Activated T-helper 17 cell treated with anti-CD3 and anti-CD28 coated beads, Interleukin-2, amount 50 U/mL, for 72 hours (primary cell): ENCODE results near the gene NHSL2. TPM values are rescaled to one million over a fixed set of nuclear protein-coding genes. Genes with fewer than 3 reads are reported as not detected.

Experiments used
- ATAC-seq: fragments of 150-1000 bp; cut with Tn5 transposase; replicated peaks from 2 replicates; pipeline ENCODE4 v1.10.0; 2021; ENCODE audit warnings: mild to moderate bottlenecking, moderate library complexity
- H3K27ac Mint-ChIP-seq: one replicate; pipeline ENCODE4 v1.8.0; 2022; ENCODE audit warnings: mixed read lengths
- H3K27me3 Mint-ChIP-seq: one replicate; pipeline ENCODE4 v1.8.0; 2022; ENCODE audit warnings: mixed read lengths
- H3K36me3 Mint-ChIP-seq: one replicate; pipeline ENCODE4 v1.8.0; 2022; ENCODE audit warnings: low read depth, mild to moderate bottlenecking, mixed read lengths
- H3K4me1 Mint-ChIP-seq: one replicate; pipeline ENCODE4 v1.8.0; 2022; ENCODE audit warnings: mixed read lengths
- H3K4me3 Mint-ChIP-seq: one replicate; pipeline ENCODE4 v1.8.0; 2022; ENCODE audit warnings: mild to moderate bottlenecking, mixed read lengths
- H3K9me3 Mint-ChIP-seq: one replicate; pipeline ENCODE4 v1.8.0; 2022; ENCODE audit warnings: mixed read lengths
- total RNA-seq, 2 donors: library from RNA; stranded (reverse); gene quantifications; one replicate each; pipeline ENCODE4 v1.2.3, GENCODE V29; 2022

Gene NHSL2
- total RNA-seq, 2 donors from 2014 or later, result 0.15 to 0.71 TPM

DNA sequence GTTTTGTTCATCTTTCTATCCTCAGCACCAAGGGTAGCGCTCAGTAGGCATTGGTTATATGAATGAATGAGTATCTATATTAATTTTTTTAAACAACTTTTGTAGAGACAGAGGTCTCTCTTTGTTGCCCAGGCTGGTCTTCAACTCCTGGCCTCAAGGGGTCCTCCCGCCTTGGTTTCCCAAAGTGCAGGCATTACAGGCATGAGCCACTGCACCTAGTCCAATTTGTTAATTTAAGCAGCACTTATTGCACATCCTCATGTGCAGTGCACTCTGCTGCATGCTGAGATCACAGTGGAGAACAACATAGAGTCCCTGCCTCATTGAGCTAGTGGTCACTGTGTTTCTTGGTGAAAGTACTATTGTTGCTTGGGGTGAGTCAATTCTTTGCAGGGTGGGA lies 94.4 kb downstream of the NHSL2 start:
- Mint-ChIP-seq H3K36me3 (no peaks in the 10 kb centered on the region), H3K27ac (no peak overlapping the region), H3K27me3 (no peaks in the 10 kb centered on the region), H3K4me3 (no peak overlapping the region), H3K4me1 (no peaks in the 10 kb centered on the region), H3K9me3 (no peaks in the 10 kb centered on the region)
- no peak for ATAC-seq

DNA sequence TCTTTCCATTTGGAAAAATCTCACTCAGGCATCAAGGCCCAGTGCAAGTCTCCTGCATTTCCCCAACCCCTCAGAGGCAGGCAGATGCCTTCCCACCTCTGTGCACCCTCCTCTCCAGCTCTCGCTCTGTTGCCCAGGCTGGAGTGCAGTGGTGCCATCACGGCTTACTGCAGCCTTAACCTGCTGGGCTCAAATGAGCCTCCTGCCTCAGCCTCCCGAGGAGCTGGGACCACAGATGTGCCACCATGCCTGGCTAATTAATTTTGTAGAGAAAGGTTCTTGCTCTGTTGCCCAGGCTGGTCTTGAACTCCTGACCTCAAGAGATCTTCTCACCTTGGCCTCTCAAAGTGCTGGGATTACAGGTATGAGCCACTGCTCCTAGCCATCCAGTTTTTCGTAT lies 95.8 kb downstream of the NHSL2 start:
- Mint-ChIP-seq H3K36me3 (no peaks in the 10 kb centered on the region), H3K4me1 (no peaks in the 10 kb centered on the region), H3K27ac (no peak overlapping the region), H3K4me3 (no peak overlapping the region), H3K27me3 (no peaks in the 10 kb centered on the region), H3K9me3 (no peaks in the 10 kb centered on the region)
- ATAC-seq, result no peak

DNA sequence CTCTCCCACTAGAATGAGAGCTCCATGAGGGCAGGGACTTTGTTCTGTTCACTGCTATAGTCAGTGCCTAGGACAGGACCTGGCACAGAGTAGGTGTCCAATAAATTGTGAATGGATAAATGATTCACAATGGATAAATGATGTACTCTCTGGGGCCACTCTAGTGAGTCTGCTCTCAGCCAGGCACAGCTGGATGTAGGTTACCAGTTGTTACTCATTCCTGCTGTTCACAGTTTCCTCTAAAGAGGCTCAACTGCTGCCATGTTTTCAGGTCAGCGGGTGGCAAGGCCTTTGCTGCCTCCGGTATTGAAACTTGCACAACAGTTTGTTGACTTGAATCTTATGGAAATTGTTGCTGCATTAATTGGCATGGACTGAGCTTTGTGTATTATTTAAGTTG lies 99.1 kb downstream of the NHSL2 start:
- H3K27me3 Mint-ChIP-seq, result no peaks in the 10 kb centered on the region
- ATAC-seq, result peak; percentile 52
- no peak overlapping the region for H3K4me3 Mint-ChIP-seq
- no peak overlapping the region for H3K27ac Mint-ChIP-seq
- no peaks in the 10 kb centered on the region for H3K4me1 Mint-ChIP-seq
- no peaks in the 10 kb centered on the region for H3K9me3 Mint-ChIP-seq
- H3K36me3 Mint-ChIP-seq, result no peaks in the 10 kb centered on the region

DNA sequence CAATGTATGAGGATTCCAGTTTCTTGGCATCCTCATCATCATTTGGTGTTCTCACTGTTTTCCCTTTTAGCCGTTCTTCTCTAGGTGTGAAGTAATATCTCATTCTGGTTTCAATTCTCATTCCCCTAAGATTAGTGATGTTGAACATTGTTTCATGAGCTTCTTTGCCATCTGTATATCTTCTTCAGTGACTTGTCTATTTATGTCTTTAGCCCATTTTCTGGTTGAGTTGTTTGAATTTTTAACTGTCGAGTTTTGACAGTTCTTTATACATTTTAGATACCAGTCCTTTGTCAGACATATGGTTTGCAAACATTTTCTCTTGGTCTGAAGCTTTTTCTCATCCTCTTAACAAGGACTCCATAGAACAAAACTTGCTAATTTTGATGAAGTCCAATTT lies 101.1 kb downstream of the NHSL2 start:
- no peaks in the 10 kb centered on the region for H3K9me3 Mint-ChIP-seq
- no peak overlapping the region for H3K27ac Mint-ChIP-seq
- H3K36me3 Mint-ChIP-seq, result no peaks in the 10 kb centered on the region
- no peak for ATAC-seq
- no peak overlapping the region for H3K4me3 Mint-ChIP-seq
- H3K27me3 Mint-ChIP-seq, result no peaks in the 10 kb centered on the region
- no peaks in the 10 kb centered on the region for H3K4me1 Mint-ChIP-seq

DNA sequence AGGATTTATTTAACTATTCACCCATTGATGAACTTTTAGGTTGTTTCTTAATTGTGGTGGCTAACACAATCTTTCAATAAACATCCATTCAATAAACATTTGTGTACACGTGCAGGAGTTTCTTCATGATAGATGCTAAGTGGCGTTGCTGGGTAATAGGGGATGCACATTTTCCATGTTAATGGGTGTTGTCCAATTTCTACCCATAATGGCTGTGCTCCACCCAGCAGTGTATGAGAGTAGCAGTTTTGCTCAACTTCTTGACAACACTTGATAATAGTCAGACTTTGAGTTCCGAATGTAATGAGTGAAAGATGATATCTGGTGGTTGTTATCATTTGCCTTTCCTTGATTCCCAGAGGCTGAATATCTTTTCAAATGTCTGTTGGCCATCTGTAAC lies 104.7 kb downstream of the NHSL2 start:
- no peak for ATAC-seq
- no peaks in the 10 kb centered on the region for H3K27me3 Mint-ChIP-seq

DNA sequence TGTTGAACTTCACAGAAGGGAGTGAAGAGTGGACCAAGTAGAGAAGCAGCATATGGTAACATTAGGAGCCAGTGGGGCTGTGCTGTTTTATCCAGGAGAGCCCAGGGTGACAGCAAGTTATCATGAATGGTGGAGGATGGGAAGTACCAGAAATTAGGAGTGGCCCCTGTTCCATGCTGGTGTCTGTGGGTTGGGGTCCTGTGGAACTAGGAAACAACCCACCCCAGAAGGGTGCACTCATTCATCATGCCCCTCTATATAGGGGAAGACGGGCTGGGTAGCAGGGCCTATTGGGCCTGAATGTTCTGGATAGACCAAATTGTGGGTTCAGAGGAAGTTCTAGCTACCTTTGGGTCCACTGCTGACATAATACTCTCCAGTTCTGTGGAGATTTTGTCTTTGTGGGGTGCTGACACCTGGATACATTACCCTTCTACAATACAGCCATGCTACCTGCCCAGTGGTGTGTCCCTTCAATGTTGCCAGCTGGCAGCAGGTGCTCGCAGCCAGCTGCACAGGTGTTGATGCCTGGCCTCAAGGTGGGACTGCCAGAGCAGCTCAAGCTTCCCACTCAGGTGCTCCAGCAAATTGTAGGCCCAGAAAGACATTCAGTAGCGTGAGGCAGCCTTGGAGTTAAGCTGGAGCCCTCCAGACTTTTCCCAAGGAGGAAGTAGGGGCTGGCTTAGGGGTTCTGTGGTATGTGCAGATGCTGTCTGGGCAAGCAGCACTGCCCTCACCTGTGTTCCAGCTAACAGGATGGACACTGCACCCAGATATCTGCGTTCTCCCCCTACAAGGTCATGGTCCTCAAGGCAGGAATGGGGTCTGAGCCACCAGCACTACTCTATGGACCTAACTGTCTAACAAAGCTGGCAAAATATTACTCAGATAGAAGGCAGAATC lies 106.5 kb downstream of the NHSL2 start:
- no peak for ATAC-seq
- Mint-ChIP-seq H3K27me3 (no peaks in the 10 kb centered on the region), H3K9me3 (no peaks in the 10 kb centered on the region), H3K4me3 (no peak overlapping the region), H3K27ac (no peak overlapping the region), H3K4me1 (peaks cover 14% of the 10 kb centered on the region), H3K36me3 (no peaks in the 10 kb centered on the region)

More for the DNA sequence above, 104.7 kb downstream of the NHSL2 start:
- H3K36me3 Mint-ChIP-seq, result no peaks in the 10 kb centered on the region
- no peak overlapping the region for H3K27ac Mint-ChIP-seq
- no peaks in the 10 kb centered on the region for H3K9me3 Mint-ChIP-seq
- peaks cover 3% of the 10 kb centered on the region for H3K4me1 Mint-ChIP-seq
- no peak overlapping the region for H3K4me3 Mint-ChIP-seq

DNA sequence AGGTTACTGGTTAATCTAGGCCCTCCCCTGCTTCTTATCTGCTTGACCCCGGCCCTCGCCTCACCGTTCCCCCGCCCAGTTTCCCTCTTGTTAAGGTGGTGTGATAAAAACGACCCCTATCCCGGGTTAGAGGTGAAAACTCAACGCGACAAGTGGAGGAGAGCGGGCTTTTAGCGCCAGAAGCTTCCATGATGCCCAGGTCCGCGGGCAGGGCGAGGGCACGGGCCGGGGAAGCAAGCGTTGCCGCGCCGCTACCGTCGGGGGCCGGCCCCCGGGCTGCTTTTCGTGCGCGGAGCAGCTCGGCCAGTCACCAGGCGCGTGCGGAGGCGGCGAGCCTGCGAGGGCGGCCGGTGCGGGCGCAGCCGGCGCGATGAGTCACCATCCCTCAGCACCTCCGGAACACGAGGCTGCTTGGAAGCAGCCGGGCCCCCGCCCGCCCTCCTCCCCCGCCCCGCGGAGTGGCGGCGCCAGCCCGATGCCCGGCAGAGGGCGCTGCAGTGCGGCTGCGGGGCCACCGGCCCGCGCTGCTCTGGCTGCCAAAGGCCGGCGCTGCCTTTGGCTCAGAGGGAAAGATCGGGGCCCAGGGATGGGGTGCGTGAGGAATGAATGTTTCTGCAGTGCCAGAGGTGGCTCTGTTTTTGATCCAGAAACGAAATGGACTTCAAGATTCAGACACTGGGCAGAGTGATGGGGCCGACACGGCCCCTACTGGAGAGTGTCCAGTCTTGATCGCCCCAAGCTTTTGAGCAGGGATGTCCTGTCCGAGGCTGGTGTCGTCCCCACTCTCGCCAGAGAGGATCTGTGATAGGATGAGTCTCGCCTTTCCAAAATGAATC lies 107.8 kb downstream of the NHSL2 start:
- no peaks in the 10 kb centered on the region for H3K36me3 Mint-ChIP-seq
- H3K9me3 Mint-ChIP-seq, result no peaks in the 10 kb centered on the region
- peak; percentile 89 for ATAC-seq
- peak overlapping the region; percentile 26 for H3K4me3 Mint-ChIP-seq
- H3K27ac Mint-ChIP-seq, result no peak overlapping the region
- H3K27me3 Mint-ChIP-seq, result no peaks in the 10 kb centered on the region
- H3K4me1 Mint-ChIP-seq, result peaks cover 14% of the 10 kb centered on the region

DNA sequence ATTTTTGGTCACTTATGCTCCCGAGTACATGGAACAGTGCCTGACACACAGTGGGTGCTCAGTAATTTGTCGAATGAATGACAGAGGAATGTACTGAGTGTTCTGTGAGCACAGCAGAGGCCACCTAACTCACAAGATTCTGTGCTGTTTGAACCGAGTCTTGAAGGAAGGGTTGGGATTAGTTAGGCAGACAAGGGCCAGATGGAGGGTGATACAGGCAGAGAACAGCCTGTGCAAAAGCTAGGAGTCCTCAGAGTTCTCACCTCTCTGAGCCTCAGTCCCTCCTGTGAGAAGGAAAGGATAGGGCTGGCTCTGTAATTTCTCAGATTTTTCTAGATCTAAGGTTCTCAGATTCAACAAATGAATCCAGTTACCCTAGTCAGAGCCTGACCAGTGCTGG lies 108.8 kb downstream of the NHSL2 start:
- Mint-ChIP-seq H3K4me3 (no peak overlapping the region), H3K27me3 (no peaks in the 10 kb centered on the region), H3K27ac (no peak overlapping the region), H3K4me1 (peaks cover 14% of the 10 kb centered on the region), H3K36me3 (no peaks in the 10 kb centered on the region), H3K9me3 (no peaks in the 10 kb centered on the region)
- ATAC-seq, result no peak

DNA sequence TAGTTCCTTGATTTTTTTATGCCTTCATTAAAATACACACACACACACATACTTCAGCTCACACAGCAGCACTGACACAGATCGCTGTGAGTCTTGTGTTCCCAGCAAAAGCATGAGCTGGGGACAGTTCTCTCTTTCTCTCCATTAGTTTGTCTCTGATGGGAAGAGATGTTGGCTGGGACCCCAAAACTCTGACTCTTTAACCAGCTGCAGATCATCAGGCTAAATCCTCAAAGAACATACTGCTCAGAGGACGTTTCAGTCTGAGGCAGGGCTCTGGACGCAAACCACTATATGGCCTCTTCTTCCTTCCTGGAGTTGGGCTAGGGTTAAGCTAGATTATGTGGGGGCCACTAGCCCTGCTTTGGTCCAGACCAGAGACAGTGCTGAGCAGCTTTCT lies 109.6 kb downstream of the NHSL2 start:
- ATAC-seq, result no peak
- H3K36me3 Mint-ChIP-seq, result no peaks in the 10 kb centered on the region
- no peaks in the 10 kb centered on the region for H3K9me3 Mint-ChIP-seq
- peak overlapping the region; percentile 47 for H3K4me3 Mint-ChIP-seq
- H3K27ac Mint-ChIP-seq, result peak overlapping the region; percentile 61
- H3K27me3 Mint-ChIP-seq, result no peaks in the 10 kb centered on the region
- H3K4me1 Mint-ChIP-seq, result peaks cover 14% of the 10 kb centered on the region

DNA sequence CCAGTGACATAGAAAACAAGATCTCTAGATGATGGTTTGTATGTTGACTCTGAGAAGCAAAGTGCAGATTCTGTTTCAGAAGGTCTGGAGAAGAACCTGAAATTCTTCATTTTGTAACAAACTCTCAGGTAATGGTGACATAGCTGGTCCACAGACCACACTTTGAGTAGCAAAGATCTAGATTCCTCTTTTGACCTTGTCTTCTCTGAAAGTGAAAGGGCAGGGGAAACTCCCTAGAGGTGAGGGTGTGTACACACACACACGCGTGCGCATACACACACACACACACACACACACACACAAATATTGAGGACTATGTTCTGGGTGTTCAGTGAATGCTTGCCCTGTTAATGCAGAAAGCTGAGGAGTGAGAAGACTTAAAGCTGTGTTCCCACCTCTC lies 110.1 kb downstream of the NHSL2 start:
- no peaks in the 10 kb centered on the region for H3K27me3 Mint-ChIP-seq
- ATAC-seq, result peak; percentile 59
- no peaks in the 10 kb centered on the region for H3K9me3 Mint-ChIP-seq
- H3K4me1 Mint-ChIP-seq, result peaks cover 14% of the 10 kb centered on the region
- H3K27ac Mint-ChIP-seq, result peak overlapping the region; percentile 61
- H3K4me3 Mint-ChIP-seq, result peak overlapping the region; percentile 47
- no peaks in the 10 kb centered on the region for H3K36me3 Mint-ChIP-seq

DNA sequence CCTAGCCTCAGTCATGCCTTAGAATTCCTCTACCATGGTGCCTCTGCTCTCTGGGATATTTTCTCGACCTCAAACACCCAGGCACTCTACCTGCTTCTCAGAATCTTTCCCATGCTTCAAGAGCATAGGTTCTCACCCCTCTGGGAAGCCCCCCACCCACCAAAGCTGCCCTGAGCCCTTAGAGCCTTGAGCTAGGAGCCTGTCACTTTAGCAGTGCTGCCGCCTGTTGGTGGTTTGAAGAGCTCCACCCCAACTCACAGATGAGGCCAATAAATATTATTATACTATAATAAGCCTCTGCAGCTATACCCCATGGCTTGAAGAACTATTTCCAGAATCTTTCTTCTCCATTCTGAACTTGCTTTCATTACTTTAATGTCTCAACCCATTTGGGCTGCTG lies 111.3 kb downstream of the NHSL2 start:
- ATAC-seq, result no peak
- Mint-ChIP-seq H3K27me3 (no peaks in the 10 kb centered on the region), H3K9me3 (no peaks in the 10 kb centered on the region), H3K4me1 (peaks cover 14% of the 10 kb centered on the region), H3K27ac (no peak overlapping the region), H3K36me3 (no peaks in the 10 kb centered on the region), H3K4me3 (no peak overlapping the region)

DNA sequence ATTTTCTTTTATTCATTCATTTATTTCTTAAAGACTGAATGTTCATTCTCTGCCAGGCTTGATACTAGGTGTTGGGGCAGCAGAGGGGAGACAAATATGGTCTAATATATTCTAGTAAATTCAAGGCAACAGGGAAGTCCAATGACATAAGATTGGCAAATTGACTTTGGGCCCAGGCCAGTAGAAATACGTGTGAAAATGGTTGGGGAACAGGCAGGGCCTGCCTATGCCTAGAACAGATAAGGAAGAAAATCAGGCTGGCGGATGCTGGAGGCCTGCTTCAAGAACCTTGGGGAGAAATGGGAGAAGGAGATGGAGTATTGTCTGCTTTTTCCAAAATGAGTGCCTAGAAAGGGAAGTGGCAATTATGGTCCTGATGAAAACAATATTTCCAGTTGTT lies 112.4 kb downstream of the NHSL2 start:
- Mint-ChIP-seq H3K36me3 (no peaks in the 10 kb centered on the region), H3K27ac (no peak overlapping the region), H3K9me3 (no peaks in the 10 kb centered on the region), H3K27me3 (no peaks in the 10 kb centered on the region), H3K4me3 (no peak overlapping the region), H3K4me1 (peaks cover 14% of the 10 kb centered on the region)
- no peak for ATAC-seq

DNA sequence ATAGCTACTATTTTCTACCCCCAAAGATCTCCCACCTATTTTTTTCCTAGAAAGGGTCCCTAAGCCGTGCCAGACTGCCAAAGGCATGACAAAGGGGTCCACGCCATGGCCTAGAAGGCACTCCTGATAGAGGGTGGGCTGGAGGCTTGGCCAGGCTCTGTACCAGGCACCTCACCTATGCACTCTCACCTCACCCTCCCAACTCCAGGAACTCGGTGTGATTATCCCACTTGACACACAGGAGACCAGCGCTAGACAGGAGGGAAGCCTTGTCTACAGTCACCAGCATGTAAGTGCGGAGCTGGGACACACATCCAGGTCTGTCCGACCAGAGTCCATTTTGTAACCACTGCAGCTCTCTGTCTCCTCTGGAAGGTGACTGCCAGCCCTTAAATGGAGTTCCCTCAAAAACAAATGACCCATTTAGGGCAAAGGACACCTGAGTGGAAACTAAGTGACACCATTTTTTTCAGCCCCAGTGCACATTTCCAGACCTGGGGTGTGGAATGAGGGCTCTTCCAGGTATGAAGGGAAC lies 114.7 kb downstream of the NHSL2 start:
- Mint-ChIP-seq H3K4me3 (no peak overlapping the region), H3K36me3 (no peaks in the 10 kb centered on the region), H3K27me3 (no peaks in the 10 kb centered on the region), H3K4me1 (peaks cover 11% of the 10 kb centered on the region), H3K9me3 (no peaks in the 10 kb centered on the region), H3K27ac (no peak overlapping the region)
- no peak for ATAC-seq

DNA sequence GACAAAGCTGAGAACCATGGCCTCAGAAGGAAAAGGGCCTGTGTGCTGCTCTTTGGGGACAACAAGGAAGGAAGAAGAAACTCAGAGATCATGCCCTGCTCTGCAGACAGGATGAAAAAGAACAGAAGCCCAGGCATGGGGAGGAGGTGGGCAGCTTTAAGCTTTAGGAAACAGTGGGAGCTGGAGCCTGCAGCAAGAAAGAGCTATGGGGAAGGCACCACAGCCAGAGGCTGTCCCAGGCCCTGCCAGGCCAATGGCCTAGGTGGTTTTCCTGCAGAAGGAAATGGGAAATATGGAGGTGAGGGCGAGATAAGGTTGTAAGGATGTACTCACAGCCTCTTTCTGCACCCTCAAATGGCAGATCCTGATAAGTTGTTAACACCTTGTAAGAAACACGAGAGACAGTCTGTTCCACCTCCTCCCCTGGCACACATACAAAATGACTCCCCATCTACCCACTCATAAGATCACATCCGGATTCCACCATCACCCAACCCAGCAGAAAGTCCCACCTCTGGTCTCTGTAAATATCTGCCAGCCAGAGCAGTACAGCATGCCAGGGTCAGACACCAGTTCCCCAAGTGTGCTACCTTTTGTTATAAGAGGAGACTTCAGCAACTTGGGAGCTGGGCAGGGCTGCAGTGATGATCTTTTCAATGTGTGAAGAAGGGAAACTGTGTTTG lies 115.8 kb downstream of the NHSL2 start:
- no peaks in the 10 kb centered on the region for H3K4me1 Mint-ChIP-seq
- H3K36me3 Mint-ChIP-seq, result no peaks in the 10 kb centered on the region
- H3K27me3 Mint-ChIP-seq, result no peaks in the 10 kb centered on the region
- peak; percentile 89 for ATAC-seq
- H3K9me3 Mint-ChIP-seq, result no peaks in the 10 kb centered on the region
- H3K27ac Mint-ChIP-seq, result no peak overlapping the region
- no peak overlapping the region for H3K4me3 Mint-ChIP-seq
